ENCODE measurements around the gene CDK4.

Gene CDK4

GRCh38 chr12:57782243-57782607 lies 30.1 kb upstream of the CDK4 start:
- TF ChIP-seq SIN3A (IDR thresholded peaks at IDR 0.05; ENCODE audit: borderline replicate concordance, insufficient read depth, low read length): no peak
- no peak for TF ChIP-seq POLR2AphosphoS5 (IDR thresholded peaks at IDR 0.05; ENCODE audit: low read depth, low read length)
- TF ChIP-seq, protein P1, sequence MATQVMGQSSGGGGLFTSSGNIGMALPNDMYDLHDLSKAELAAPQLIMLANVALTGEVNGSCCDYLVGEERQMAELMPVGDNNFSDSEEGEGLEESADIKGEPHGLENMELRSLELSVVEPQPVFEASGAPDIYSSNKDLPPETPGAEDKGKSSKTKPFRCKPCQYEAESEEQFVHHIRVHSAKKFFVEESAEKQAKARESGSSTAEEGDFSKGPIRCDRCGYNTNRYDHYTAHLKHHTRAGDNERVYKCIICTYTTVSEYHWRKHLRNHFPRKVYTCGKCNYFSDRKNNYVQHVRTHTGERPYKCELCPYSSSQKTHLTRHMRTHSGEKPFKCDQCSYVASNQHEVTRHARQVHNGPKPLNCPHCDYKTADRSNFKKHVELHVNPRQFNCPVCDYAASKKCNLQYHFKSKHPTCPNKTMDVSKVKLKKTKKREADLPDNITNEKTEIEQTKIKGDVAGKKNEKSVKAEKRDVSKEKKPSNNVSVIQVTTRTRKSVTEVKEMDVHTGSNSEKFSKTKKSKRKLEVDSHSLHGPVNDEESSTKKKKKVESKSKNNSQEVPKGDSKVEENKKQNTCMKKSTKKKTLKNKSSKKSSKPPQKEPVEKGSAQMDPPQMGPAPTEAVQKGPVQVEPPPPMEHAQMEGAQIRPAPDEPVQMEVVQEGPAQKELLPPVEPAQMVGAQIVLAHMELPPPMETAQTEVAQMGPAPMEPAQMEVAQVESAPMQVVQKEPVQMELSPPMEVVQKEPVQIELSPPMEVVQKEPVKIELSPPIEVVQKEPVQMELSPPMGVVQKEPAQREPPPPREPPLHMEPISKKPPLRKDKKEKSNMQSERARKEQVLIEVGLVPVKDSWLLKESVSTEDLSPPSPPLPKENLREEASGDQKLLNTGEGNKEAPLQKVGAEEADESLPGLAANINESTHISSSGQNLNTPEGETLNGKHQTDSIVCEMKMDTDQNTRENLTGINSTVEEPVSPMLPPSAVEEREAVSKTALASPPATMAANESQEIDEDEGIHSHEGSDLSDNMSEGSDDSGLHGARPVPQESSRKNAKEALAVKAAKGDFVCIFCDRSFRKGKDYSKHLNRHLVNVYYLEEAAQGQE (IDR thresholded peaks at IDR 0.05; ENCODE audit: insufficient read depth in 1 of 2, low read depth in 2 of 2, low read length in 2 of 2): no peak
- no peak for TF ChIP-seq TAF1 (IDR thresholded peaks at IDR 0.05; ENCODE audit: borderline replicate concordance, insufficient read depth, low read length)

- TF ChIP-seq FOXP2 (optimal IDR thresholded peaks at IDR 0.05; ENCODE audit: borderline replicate concordance, extremely low read depth, extremely low read length, insufficient read depth): no peak
- no peak for TF ChIP-seq POLR2AphosphoS5 (IDR thresholded peaks at IDR 0.05; ENCODE audit: low read depth, low read length)
- TF ChIP-seq TAF1 (IDR thresholded peaks at IDR 0.05; ENCODE audit: borderline replicate concordance, insufficient read depth, low read length): no peak
These were observed 29.7 kb upstream of the CDK4 start for GRCh38 chr12:57781801-57782200.

GRCh38 chr12:57781244-57781643 lies 29.1 kb upstream of the CDK4 start:
- TF ChIP-seq POLR2AphosphoS5 (IDR thresholded peaks at IDR 0.05; ENCODE audit: low read depth, low read length): no peak

DNA sequence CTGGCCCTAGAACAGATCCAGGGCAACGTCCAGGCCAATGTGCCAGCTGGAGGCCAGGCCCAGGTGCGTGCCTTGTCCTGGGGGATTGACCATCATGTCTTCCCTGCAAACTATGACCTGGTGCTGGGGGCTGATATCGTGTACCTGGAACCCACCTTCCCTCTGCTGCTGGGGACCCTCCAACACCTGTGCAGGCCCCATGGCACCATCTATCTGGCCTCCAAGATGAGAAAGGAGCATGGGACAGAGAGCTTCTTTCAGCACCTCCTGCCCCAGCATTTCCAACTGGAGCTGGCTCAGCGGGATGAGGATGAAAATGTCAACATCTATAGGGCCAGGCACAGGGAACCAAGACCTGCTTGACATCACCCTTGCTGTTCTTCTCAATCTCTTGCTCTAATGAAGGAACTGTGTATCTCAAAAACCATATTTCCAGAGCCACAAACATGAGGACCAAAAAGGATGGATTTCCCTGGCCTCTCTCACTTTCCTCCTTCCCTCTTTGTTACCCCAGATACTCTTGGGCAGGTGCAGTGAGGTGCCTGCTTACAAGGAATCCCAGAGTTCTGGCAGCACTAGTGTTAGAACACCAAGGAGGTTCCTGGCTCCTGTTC lies 28.3 kb upstream of the CDK4 start:
- TF ChIP-seq, protein P1 (IDR thresholded peaks at IDR 0.05; ENCODE audit: insufficient read depth in 1 of 2, low read depth in 2 of 2, low read length in 2 of 2): no peak
- no peak for TF ChIP-seq TAF1 (IDR thresholded peaks at IDR 0.05; ENCODE audit: borderline replicate concordance, insufficient read depth, low read length)
- TF ChIP-seq POLR2AphosphoS5 (IDR thresholded peaks at IDR 0.05; ENCODE audit: low read depth, low read length): no peak
- TF ChIP-seq FOXP2 (optimal IDR thresholded peaks at IDR 0.05; ENCODE audit: borderline replicate concordance, extremely low read depth, extremely low read length, insufficient read depth): no peak
- no peak for TF ChIP-seq SIN3A (IDR thresholded peaks at IDR 0.05; ENCODE audit: borderline replicate concordance, insufficient read depth, low read length)

- no peak for TF ChIP-seq FOXP2 (optimal IDR thresholded peaks at IDR 0.05; ENCODE audit: borderline replicate concordance, extremely low read depth, extremely low read length, insufficient read depth)
These were observed 27.6 kb upstream of the CDK4 start for GRCh38 chr12:57779736-57780135.

- TF ChIP-seq, protein P1 (IDR thresholded peaks at IDR 0.05; ENCODE audit: insufficient read depth in 1 of 2, low read depth in 2 of 2, low read length in 2 of 2): no peak
- TF ChIP-seq POLR2AphosphoS5 (IDR thresholded peaks at IDR 0.05; ENCODE audit: low read depth, low read length) (no peak), SIN3A (IDR thresholded peaks at IDR 0.05; ENCODE audit: borderline replicate concordance, insufficient read depth, low read length) (no peak), FOXP2 (optimal IDR thresholded peaks at IDR 0.05; ENCODE audit: borderline replicate concordance, extremely low read depth, extremely low read length, insufficient read depth) (no peak), TAF1 (IDR thresholded peaks at IDR 0.05; ENCODE audit: borderline replicate concordance, insufficient read depth, low read length) (no peak)
These were observed 25.8 kb upstream of the CDK4 start for GRCh38 chr12:57777911-57778310.

DNA sequence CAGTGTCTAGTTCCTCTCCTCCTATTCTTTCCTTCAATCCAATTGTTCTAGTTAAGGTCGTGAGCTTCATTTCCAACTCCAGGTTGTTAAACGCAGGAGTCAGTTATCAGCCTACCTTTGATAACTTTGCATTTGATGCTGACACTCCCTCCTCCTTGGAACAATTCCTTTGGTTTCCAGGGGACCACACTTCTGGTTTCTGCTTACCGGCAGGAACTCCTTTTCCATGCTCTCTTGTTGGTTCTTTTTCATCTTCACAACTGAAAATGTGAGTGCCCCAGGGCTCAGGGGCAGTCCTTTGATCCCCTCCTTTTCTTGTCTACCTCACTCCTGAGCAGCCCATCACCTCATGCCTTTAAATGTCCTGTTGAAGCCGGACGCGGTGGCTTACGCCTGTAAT lies 25.3 kb upstream of the CDK4 start:
- TF ChIP-seq POLR2AphosphoS5 (IDR thresholded peaks at IDR 0.05; ENCODE audit: low read depth, low read length): no peak
- TF ChIP-seq FOXP2 (optimal IDR thresholded peaks at IDR 0.05; ENCODE audit: borderline replicate concordance, extremely low read depth, extremely low read length, insufficient read depth): no peak
- TF ChIP-seq SIN3A (IDR thresholded peaks at IDR 0.05; ENCODE audit: borderline replicate concordance, insufficient read depth, low read length): no peak
- TF ChIP-seq, protein P1 (IDR thresholded peaks at IDR 0.05; ENCODE audit: insufficient read depth in 1 of 2, low read depth in 2 of 2, low read length in 2 of 2): no peak
- no peak for TF ChIP-seq TAF1 (IDR thresholded peaks at IDR 0.05; ENCODE audit: borderline replicate concordance, insufficient read depth, low read length)

All from PFSK-1 (cell line).